Mucosa of rectum (tissue), 2 donors: ENCODE results near the gene FBRSL1.

Source experiments
- H3K27ac ChIP-seq, 2 donors: one replicate each; pipeline ENCODE4 v1.7.0; 2013; ENCODE audit warnings: inconsistent platforms in 2 of 2, low read depth in 2 of 2, low read length in 2 of 2
- H3K27me3 ChIP-seq, 2 donors: one replicate each; pipeline ENCODE4 v1.7.0; 2013; ENCODE audit warnings: low read length in 2 of 2; ENCODE audit not compliant: control insufficient read depth in 2 of 2, insufficient read depth in 2 of 2
- H3K36me3 ChIP-seq, 2 donors: one replicate each; pipeline ENCODE4 v1.7.0; 2013; ENCODE audit warnings: low read length in 2 of 2; ENCODE audit not compliant: control insufficient read depth in 2 of 2, insufficient read depth in 2 of 2
- H3K4me1 ChIP-seq, 2 donors: one replicate each; pipeline ENCODE4 v1.7.0; 2013; ENCODE audit warnings: low read length in 2 of 2, mild to moderate bottlenecking in 1 of 2; ENCODE audit not compliant: control insufficient read depth in 2 of 2, insufficient read depth in 2 of 2
- H3K4me3 ChIP-seq, 2 donors: one replicate each; pipeline ENCODE4 v1.7.0; 2013; ENCODE audit warnings: low read length in 2 of 2
- H3K9ac ChIP-seq, 2 donors: one replicate each; pipeline ENCODE4 v1.7.0; 2013; ENCODE audit warnings: low read length in 2 of 2, low read depth in 1 of 2, mild to moderate bottlenecking in 1 of 2
- H3K9me3 ChIP-seq, 2 donors: one replicate each; pipeline ENCODE4 v1.7.0; 2013; ENCODE audit warnings: low read length in 2 of 2; ENCODE audit not compliant: control insufficient read depth in 2 of 2
- donor health status: healthy.
- donor health status: Normal muscosa, but diverticular disease.

Gene FBRSL1

DNA sequence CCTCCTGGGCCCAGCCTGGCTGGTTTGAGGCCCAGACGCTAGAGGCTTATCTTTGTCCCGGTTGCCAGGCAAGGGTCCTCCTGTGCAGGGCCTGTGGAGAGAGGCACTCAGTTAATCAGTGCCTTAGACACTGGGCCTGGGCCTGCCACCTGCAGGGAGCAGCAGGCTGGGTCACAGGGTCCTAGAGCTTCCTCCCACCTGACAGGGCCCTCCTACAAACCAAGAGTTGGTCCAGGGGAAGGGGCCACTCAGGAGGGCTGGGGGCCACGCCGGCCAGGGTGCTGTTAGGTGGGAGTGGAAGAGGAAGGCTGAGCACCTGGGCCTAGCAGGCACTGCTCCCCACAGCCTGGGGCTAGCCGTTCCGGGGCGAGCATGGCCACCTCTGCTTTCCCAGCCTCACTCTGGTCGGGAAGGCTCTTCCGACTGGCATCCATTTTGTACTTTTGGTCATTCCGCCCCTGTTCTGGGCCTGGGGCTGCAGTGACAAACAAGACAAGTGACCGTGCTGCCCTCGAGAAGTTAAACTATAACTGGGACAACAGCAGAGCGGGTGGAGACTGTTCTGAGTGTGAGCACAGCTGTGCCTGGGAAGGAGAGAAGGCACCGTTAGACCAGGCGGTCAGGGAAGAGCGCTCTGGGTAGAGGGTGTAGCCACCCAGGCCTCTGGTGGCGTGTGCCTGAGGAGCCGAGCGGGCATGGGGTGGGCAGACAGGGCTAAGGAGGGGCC is 27.2 kb downstream of the FBRSL1 start:
- peaks cover 5 to 9% of the 10 kb centered on the region in 2 donors for H3K4me1 ChIP-seq
- no peak overlapping the region for H3K4me3 ChIP-seq
- H3K9me3 ChIP-seq: no peaks in the 10 kb centered on the region
- peaks cover 5 to 14% of the 10 kb centered on the region in 2 donors for H3K36me3 ChIP-seq
- no peak overlapping the region for H3K9ac ChIP-seq
- H3K27me3 ChIP-seq: no peaks in the 10 kb centered on the region
- no peak overlapping the region for H3K27ac ChIP-seq

DNA sequence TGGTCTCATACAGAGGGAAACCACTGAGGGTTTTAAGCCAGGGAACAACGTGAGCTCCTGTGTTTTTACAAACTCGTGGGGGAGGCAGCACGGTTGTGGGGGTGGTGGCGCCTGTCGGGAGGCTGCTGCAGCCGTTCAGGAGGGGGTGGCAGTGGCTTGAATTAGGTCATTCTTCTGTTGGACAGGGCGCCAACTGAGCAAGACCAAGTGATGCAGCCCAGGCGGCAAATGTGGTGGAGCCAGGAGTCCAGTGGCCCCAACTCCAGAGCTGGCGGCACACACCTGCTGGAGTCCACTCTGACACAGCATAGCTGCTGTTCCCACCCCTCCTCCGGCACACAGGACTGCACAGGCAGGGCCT is 27.8 kb downstream of the FBRSL1 start:
- Histone ChIP-seq H3K27me3 (no peaks in the 10 kb centered on the region), H3K27ac (no peak overlapping the region), H3K4me1 (peaks cover 5 to 9% of the 10 kb centered on the region in 2 donors), H3K36me3 (peaks cover 5 to 13% of the 10 kb centered on the region in 2 donors), H3K9ac (no peak overlapping the region), H3K9me3 (no peaks in the 10 kb centered on the region), H3K4me3 (no peak overlapping the region)

DNA sequence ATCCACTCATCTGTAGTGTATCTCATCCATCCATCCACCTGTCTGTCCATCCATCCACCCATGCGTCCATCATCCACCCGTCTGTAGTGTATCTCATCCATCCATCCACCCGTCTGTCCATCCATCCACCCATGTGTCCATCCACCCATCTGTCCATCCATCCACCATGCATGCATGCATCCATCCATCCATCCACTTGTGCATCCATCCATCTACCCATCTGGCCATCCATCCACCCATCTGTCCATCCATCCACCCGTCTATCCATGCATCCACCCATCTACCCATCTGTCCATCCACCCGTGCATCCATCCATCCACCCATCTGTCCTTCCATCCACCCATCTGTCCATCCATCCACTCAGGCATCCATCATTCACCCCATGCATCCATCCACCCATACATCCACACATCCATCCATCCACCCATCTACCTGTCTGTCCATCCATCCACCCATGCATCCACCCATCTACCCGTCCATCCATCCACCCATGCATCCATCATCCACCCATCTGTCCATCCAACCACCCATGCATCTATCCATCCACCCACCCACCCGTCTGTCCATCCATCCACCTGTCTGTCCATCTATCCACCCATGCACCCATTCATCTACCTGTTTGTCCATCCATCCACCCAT is 28.5 kb downstream of the FBRSL1 start:
- no peak overlapping the region for H3K4me3 ChIP-seq
- H3K27ac ChIP-seq: no peak overlapping the region
- H3K9me3 ChIP-seq: no peaks in the 10 kb centered on the region
- H3K27me3 ChIP-seq: no peaks in the 10 kb centered on the region
- peaks cover 5 to 12% of the 10 kb centered on the region in 2 donors for H3K36me3 ChIP-seq
- no peak overlapping the region for H3K9ac ChIP-seq
- peaks cover 5 to 9% of the 10 kb centered on the region in 2 donors for H3K4me1 ChIP-seq

DNA sequence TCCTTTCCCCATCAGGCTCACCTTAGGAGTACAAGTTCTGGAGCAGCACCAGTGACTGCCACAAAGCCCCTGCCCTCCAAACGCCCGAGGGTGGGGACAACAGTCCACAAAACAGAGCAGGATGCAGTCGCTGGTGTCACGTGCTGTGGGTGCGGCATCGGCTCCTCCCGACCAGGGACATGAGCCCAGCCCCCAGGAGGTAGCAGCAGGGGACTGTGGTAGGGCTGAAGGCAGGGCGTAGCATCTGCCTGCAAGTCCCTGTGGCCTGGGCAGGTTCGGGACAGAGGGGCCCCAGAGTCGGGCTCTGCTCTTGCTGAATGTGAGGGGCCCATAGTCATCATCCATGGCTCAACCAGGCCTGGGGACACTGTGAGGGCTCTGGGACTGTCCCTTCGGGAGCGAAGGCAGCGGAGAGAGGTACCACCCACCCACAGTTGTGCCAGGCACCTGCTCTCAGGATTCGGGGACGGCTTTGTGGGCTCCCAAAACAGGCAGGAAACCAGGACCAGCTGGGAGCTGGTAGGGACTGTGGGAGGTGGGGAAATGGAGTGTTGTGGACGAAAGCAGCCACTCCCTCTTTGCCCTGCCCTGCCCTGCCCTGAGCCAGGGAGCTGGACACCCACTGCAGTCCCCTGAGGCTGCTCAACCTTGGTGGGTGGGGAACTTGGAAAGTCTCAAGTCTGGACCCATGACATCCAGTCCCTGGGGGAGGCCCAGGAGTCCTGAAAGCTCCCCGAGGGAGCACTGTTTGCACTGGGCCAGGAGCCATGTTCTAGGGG is 30.7 kb downstream of the FBRSL1 start:
- Histone ChIP-seq H3K9ac (no peak overlapping the region), H3K27me3 (no peaks in the 10 kb centered on the region), H3K4me3 (no peak overlapping the region), H3K36me3 (peaks cover 5 to 9% of the 10 kb centered on the region in 2 donors), H3K4me1 (peaks cover 5 to 9% of the 10 kb centered on the region in 2 donors), H3K27ac (no peak overlapping the region), H3K9me3 (no peaks in the 10 kb centered on the region)

DNA sequence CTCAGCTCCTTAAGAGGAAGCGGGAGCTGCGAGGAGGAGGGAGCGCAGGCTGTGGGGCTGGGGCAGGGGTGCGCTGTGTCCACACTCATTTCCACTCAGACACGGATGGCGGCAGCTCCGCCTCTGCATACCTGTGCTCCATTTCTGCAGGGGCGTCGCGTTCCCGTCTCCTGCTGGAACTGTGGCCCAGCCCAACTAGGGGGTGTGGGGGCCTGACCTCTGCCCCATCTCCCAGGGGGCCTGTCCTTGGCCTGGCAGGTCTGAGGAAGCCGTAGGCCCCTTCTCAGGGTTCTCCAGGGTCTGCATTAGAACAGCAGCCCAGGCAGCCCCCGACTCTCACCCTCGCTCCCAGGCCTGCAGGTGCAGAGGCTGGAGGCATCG is 31.2 kb downstream of the FBRSL1 start:
- no peaks in the 10 kb centered on the region for H3K27me3 ChIP-seq
- peaks cover 5 to 9% of the 10 kb centered on the region in 2 donors for H3K4me1 ChIP-seq
- no peak overlapping the region for H3K27ac ChIP-seq
- H3K9ac ChIP-seq: no peak overlapping the region
- H3K9me3 ChIP-seq: no peaks in the 10 kb centered on the region
- H3K36me3 ChIP-seq: peaks cover 5 to 9% of the 10 kb centered on the region in 2 donors
- no peak overlapping the region for H3K4me3 ChIP-seq

DNA sequence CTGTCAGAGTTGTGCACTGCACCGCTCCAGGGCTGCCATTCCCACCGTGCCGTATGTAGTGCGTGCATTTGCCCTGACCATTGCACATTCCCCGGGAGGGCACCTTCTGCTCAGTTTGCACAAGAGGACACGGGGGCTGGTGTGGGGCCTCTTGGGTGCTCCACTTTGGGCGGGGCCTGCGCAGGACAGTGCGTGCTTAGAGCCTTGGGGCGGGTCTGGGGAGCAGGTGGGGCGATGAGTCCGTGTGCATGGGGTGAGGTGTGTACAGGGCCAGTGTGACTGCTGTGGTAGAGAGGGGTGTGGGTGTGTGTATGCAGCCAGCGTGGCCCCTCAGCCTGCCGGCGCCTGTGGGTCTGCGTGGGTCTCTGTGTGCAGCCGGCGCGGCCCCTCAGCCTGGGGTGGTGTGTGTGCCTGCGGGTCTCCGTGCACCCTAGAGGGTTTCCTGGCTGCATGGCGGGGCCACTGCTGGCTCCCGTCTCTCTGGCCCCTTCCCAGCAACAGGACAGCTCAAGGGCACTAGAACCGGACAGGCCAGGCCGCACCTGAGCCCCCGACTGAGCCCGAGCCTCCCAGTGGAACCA is 31.9 kb downstream of the FBRSL1 start:
- Histone ChIP-seq H3K9ac (no peak overlapping the region), H3K9me3 (no peaks in the 10 kb centered on the region), H3K4me3 (no peak overlapping the region), H3K27ac (no peak overlapping the region), H3K36me3 (peaks cover 5 to 9% of the 10 kb centered on the region in 2 donors), H3K4me1 (peaks cover 5 to 9% of the 10 kb centered on the region in 2 donors), H3K27me3 (no peaks in the 10 kb centered on the region)

DNA sequence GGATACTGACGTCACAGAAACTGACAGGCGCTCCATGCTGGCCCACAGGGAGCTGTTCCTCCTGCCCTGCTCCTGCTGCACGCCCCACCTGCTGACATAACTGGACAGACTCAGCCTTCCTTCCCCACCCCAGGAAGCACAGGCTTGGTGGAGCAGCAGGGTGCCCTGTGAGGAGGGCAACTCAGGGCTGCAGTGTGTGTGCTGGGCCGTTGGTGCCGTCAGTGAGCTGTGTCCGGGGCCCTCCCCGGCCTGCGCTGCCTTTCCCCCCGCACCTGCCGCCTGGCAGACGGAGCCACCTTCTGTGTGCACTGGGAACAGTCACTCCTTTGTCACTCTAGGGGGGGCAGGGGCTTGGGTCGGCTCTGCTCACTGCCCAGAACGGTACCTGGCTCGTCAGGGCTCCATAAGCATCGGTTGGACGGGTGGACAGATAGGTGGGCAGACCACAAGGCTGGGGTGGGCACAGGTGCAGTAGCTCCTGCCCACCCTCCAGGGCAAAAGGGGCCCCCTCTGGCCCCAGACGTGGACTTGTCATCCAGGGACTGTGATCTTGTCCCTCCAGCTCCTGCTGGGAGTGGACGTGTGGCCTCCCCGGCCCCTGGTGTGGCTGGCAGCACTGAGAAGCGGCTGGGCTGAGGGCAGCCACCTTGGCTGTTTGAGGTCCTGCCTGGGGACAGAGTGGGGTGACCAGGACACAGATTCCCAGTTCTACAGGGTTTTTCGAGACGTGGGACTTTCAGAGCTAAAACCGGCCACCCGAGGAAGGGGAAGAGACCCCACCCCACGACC is 32.8 kb downstream of the FBRSL1 start:
- Histone ChIP-seq H3K36me3 (peaks cover 5 to 7% of the 10 kb centered on the region in 2 donors), H3K9me3 (no peaks in the 10 kb centered on the region), H3K27me3 (no peaks in the 10 kb centered on the region), H3K4me1 (peaks cover 5 to 9% of the 10 kb centered on the region in 2 donors), H3K4me3 (no peak overlapping the region), H3K9ac (no peak overlapping the region), H3K27ac (no peak overlapping the region)

DNA sequence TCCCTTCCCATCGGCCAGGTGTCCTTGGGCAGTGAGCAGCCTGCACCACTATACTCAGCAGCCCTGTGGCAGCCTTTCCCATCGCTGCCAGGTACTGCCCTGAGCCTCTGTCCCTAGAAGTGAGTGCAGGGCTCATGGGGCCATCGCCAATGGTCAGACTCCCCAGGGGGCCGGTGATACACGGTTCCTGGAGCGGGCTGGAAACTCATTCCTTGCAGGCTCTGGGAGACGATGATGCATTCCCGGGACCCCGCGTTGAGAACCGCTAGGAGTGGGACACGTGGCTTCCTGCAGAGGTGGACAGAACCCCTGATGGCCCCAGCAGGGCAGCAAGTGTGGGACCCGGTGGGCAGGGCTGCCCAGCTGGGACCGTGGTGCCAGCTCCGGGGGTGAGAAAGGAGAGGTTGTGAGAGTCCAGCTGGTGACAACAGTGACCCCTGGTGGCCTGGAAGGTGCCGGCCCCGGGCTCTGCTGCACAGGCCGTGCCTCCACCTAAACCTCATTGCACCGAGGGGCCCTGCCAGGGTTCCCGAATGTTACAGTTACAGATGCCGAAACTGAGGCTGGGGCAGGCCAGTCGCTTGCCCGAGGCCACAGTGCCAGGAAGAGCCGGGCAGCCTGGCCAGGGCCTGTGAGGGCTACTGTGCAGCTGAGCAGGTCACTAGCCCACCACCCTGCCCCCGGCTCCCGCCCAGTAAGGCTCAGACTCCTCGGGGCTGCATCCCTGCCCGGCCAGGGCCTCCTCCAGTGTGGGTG is 33.8 kb downstream of the FBRSL1 start:
- no peaks in the 10 kb centered on the region for H3K27me3 ChIP-seq
- no peaks in the 10 kb centered on the region for H3K9me3 ChIP-seq
- H3K4me3 ChIP-seq: no peak overlapping the region
- H3K4me1 ChIP-seq: peaks cover 5 to 9% of the 10 kb centered on the region in 2 donors
- H3K27ac ChIP-seq: no peak overlapping the region
- H3K9ac ChIP-seq: no peak overlapping the region
- no peaks in the 10 kb centered on the region for H3K36me3 ChIP-seq

DNA sequence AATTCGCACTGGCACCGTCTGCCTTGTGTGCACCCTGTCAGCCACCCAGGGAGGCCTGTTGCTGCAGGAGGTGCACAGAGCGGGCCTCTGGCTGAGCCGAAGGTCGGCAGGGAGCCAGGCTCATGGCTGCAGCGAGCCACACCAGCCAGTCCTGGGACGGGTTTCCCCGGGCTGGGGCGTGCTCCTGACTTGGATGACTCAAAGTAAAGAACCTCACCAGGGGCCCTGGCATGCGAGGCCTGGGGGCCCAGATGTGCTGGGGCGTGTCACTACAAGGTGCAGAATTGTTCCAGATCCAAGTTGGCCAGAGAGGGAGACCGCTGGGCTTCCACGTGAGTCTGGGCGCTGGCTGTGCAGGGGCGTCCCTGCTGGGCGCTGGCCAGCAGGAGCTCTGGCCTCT is 34.5 kb downstream of the FBRSL1 start:
- Histone ChIP-seq H3K4me1 (peaks cover 5 to 9% of the 10 kb centered on the region in 2 donors), H3K27ac (no peak overlapping the region), H3K36me3 (no peaks in the 10 kb centered on the region), H3K4me3 (no peak overlapping the region), H3K9ac (no peak overlapping the region), H3K27me3 (no peaks in the 10 kb centered on the region), H3K9me3 (no peaks in the 10 kb centered on the region)
